ENCODE measurements around the gene KIN.
"Not testable (repeated sequence)": the region's sequence is repeated elsewhere in the genome, so short reads cannot be mapped to it uniquely, and the experiment has no call there.

The KIN gene

DNA sequence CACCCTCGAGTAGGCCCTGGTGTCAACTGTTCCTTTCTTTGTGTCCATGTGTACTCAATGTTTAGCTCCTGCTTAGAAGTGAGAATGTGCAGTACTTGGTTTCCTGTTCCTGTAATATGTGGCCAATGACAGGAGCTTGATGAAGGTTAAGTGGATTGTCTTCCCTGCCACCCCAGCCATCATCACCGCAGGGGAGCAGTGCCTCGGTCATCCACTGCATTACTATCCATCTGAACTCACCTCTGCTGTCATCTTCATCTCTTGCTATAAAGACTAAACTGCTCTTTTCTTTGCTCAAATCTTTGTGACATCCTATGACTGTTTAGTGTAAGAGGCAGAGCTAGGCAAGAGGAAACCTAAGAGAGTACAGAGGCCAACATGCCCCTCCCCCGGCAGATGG, 69.1 kb downstream of the KIN start:
- no peaks in the 10 kb centered on the region for H3K9me3 ChIP-seq (ENCODE audit: insufficient read depth, low read depth, low read length)
- H3K27me3 ChIP-seq (ENCODE audit: insufficient read depth, low read length): no peaks in the 10 kb centered on the region; the same call in 1 of the 2 replicates
- H3K9ac ChIP-seq (ENCODE audit: low read depth, low read length): no peak overlapping the region
- H3K4me1 ChIP-seq (ENCODE audit: insufficient read depth, low read length): no peaks in the 10 kb centered on the region
- no peaks in the 10 kb centered on the region for H3K36me3 ChIP-seq (ENCODE audit: insufficient read depth, low read depth, low read length)
- no peak overlapping the region for H3K4me3 ChIP-seq (ENCODE audit: low read length)
- H3K27ac ChIP-seq (ENCODE audit: low read length): no peak overlapping the region

DNA sequence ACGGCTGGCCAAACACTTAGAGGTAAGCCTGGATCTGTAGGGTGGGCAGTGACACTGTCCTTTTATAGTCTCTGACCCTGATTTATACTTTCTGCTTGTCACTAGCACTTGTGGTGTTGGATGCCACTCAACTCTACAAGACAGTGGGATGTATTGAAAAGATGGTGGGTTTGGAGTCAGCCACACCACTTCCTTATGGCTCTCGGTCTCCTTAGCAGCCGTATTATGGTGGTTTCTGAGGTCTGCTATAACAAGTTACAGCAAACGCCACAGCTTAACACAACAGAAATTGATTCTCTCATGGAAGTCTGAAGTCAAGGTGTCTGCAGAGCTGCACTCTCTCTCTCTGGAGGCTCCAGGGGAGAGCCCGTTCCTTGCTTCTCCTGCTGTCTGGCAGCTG, 70.0 kb downstream of the KIN start:
- Histone ChIP-seq H3K27ac (ENCODE audit: low read length) (no peak overlapping the region), H3K36me3 (ENCODE audit: insufficient read depth, low read depth, low read length) (no peaks in the 10 kb centered on the region), H3K9me3 (ENCODE audit: insufficient read depth, low read depth, low read length) (no peaks in the 10 kb centered on the region), H3K27me3 (ENCODE audit: insufficient read depth, low read length) (no peaks in the 10 kb centered on the region; the same call in 1 of the 2 replicates), H3K9ac (ENCODE audit: low read depth, low read length) (no peak overlapping the region), H3K4me1 (ENCODE audit: insufficient read depth, low read length) (no peaks in the 10 kb centered on the region), H3K4me3 (ENCODE audit: low read length) (no peak overlapping the region)

DNA sequence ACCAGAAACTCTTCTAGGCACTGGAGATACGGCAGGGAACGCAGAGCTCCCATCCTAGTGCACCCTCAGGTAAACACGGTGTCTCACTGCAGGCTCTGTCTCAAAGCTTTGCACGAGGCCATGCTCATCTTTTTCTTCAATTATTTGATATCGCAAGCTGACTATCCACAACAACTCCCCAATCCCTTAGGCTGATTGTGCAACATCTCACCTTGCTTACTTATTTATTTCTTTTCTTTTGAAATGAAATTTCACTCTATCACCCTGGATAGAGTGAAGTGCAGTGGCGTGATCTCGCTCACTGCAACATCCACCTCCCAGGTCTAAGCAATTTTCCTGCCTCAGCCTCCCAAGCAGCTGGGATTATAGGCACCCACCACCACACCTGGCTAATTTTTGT, 72.3 kb downstream of the KIN start:
- Histone ChIP-seq H3K4me1 (ENCODE audit: insufficient read depth, low read length) (no peaks in the 10 kb centered on the region), H3K27ac (ENCODE audit: low read length) (no peak overlapping the region), H3K9me3 (ENCODE audit: insufficient read depth, low read depth, low read length) (no peaks in the 10 kb centered on the region), H3K9ac (ENCODE audit: low read depth, low read length) (no peak overlapping the region), H3K4me3 (ENCODE audit: low read length) (no peak overlapping the region), H3K36me3 (ENCODE audit: insufficient read depth, low read depth, low read length) (no peaks in the 10 kb centered on the region), H3K27me3 (ENCODE audit: insufficient read depth, low read length) (no peaks in the 10 kb centered on the region)

DNA sequence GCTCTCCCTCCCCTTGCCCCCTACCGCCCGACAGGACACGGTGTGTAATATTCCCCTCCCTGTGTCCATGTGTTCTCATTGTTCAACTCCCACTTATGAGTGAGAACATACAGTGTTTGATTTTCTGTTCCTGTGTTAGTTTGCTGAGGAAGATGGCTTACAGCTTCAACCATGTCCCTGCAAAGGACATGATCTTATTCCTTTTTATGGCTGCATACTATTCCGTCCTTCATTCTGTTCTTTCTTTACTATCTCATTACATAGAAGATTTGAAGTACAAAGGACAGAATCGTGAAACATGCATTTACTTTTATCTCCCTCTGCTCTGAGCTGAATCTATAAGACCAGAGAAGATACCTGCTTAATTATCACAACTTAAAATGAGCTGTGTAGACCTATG, 76.7 kb downstream of the KIN start:
- not testable (repeated sequence) for H3K9me3 ChIP-seq (ENCODE audit: insufficient read depth, low read depth, low read length); H3K27me3 ChIP-seq (ENCODE audit: insufficient read depth, low read length); H3K4me3 ChIP-seq (ENCODE audit: low read length); H3K27ac ChIP-seq (ENCODE audit: low read length); H3K36me3 ChIP-seq (ENCODE audit: insufficient read depth, low read depth, low read length); H3K4me1 ChIP-seq (ENCODE audit: insufficient read depth, low read length); H3K9ac ChIP-seq (ENCODE audit: low read depth, low read length)

DNA sequence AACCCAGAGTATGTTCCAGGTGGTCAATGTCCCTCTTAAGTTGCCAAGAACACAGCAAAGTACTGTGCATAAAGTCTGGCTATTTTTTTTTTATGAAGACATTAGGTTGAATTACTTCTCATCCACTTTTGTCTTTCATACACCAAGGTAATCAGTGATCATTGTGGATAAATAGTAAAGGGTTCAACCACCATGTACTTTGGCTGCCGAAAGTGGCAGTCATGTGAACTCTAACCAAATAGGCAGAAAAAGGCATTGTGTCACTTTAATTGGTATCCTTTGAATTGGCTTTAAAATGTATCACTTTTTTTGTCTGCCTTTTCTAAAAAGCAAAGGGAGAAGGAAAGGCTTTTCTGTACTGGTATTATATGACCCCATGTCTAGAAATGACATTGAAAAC, 77.3 kb downstream of the KIN start:
- H3K27me3 ChIP-seq (ENCODE audit: insufficient read depth, low read length): no peaks in the 10 kb centered on the region
- no peaks in the 10 kb centered on the region for H3K36me3 ChIP-seq (ENCODE audit: insufficient read depth, low read depth, low read length)
- no peak overlapping the region for H3K4me3 ChIP-seq (ENCODE audit: low read length)
- H3K4me1 ChIP-seq (ENCODE audit: insufficient read depth, low read length): no peaks in the 10 kb centered on the region
- H3K9me3 ChIP-seq (ENCODE audit: insufficient read depth, low read depth, low read length): no peaks in the 10 kb centered on the region
- no peak overlapping the region for H3K9ac ChIP-seq (ENCODE audit: low read depth, low read length)
- no peak overlapping the region for H3K27ac ChIP-seq (ENCODE audit: low read length)

DNA sequence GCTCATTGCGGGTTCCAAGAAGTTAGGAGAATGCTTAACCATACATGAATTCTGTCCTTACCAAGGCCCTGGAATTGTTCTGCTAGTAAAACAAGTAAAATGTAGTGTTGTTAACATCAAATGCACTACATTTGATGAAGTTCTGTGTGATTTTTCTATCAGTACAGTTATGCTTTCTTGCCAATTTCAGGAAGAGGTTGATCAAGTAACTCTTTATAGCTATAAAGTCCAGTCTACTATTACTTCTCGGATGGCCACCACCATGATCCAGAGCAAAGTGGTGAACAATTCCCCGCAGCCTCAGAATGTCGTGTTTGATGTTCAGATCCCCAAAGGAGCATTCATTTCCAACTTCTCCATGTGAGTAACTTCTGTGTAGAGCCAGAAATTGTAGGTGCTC, 79.0 kb downstream of the KIN start:
- H3K4me3 ChIP-seq (ENCODE audit: low read length): no peak overlapping the region
- H3K27ac ChIP-seq (ENCODE audit: low read length): no peak overlapping the region
- H3K9me3 ChIP-seq (ENCODE audit: insufficient read depth, low read depth, low read length): no peaks in the 10 kb centered on the region
- no peaks in the 10 kb centered on the region for H3K27me3 ChIP-seq (ENCODE audit: insufficient read depth, low read length)
- no peaks in the 10 kb centered on the region for H3K36me3 ChIP-seq (ENCODE audit: insufficient read depth, low read depth, low read length)
- H3K9ac ChIP-seq (ENCODE audit: low read depth, low read length): no peak overlapping the region
- H3K4me1 ChIP-seq (ENCODE audit: insufficient read depth, low read length): no peaks in the 10 kb centered on the region

DNA sequence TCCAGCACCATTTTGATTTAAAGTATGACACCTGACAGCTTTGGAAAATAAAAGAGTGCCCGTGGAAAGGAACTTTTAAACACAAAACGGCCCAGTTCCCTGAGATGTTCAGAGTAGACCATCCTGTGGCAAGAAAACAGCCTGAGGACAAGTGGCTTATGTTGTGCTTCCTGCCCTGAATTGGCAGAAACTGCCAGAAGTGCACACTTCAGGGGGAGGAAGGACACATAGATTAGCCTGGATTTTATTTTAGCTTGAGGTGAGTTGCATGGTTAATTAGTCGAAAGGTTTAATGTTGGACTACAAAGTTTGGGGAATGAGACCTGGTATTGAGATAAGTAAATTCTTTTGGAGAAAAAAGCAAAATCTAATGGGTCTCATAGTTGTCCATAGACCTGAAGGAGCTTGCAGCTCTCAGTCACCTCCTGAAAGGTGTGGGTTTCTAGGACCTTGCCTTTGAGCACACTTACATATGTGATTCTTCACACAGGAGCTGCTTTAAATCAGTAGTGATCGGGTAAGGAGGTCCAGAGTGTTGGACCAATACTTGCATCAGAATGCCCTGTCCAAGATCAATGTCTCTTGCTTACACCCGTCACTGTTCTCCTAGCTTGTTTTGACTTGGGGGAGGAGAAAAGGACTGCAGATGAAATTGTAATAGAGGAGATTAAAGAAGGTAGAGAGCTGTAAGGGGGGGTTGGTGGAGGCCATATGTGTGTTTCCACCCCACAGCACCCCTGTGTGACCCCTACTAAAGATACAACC, 79.8 kb downstream of the KIN start:
- H3K9me3 ChIP-seq (ENCODE audit: insufficient read depth, low read depth, low read length): no peaks in the 10 kb centered on the region
- H3K27me3 ChIP-seq (ENCODE audit: insufficient read depth, low read length): no peaks in the 10 kb centered on the region
- H3K36me3 ChIP-seq (ENCODE audit: insufficient read depth, low read depth, low read length): no peaks in the 10 kb centered on the region
- no peaks in the 10 kb centered on the region for H3K4me1 ChIP-seq (ENCODE audit: insufficient read depth, low read length)
- no peak overlapping the region for H3K27ac ChIP-seq (ENCODE audit: low read length)
- H3K9ac ChIP-seq (ENCODE audit: low read depth, low read length): no peak overlapping the region
- H3K4me3 ChIP-seq (ENCODE audit: low read length): no peak overlapping the region

DNA sequence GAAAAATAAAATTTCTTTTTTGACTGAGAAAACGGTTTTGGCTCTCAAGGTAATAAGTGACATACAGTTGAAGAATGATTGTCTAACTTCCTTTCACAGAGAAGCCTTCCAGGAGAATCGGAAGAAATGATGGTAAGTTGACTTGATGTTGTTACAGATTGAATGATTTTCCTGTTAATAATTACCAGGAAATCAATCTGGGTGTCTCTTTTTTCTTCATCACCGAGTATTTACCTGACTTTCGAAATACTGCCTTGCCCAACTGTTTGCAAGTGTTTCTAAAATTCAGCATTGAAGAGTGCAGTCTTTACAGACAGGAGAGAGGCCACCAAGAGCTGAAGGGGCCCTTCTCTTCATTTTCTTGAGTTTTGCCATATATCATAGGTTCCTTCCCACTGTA, 80.7 kb downstream of the KIN start:
- Histone ChIP-seq H3K27ac (ENCODE audit: low read length) (no peak overlapping the region), H3K27me3 (ENCODE audit: insufficient read depth, low read length) (no peaks in the 10 kb centered on the region), H3K4me1 (ENCODE audit: insufficient read depth, low read length) (no peaks in the 10 kb centered on the region), H3K4me3 (ENCODE audit: low read length) (no peak overlapping the region), H3K36me3 (ENCODE audit: insufficient read depth, low read depth, low read length) (no peaks in the 10 kb centered on the region), H3K9ac (ENCODE audit: low read depth, low read length) (no peak overlapping the region), H3K9me3 (ENCODE audit: insufficient read depth, low read depth, low read length) (no peaks in the 10 kb centered on the region)

DNA sequence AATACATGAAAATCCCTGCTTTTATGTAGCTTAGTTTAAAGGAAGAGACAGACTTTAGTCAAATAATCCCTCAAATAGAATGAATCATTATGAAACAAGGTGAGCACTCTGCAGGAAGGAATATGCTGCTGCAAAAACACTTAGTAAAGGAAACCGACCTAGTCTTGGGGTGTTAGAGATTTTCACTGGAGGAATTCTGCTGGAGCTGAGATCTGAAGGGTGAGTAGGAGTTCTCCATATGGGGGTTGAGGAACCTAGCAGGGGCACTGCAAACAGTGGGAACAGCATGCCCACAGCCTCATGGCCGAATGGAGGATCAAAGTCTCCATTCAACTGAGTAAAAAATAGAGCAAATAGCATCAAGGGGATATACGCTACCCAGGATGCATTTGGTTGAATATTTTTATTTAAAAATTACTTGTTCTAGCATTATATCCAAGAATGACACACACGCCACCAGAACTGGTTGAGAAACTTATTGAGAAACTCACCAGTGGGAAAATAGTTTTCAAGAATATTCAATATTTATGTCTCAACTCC, 81.2 kb downstream of the KIN start:
- Histone ChIP-seq H3K27ac (ENCODE audit: low read length) (no peak overlapping the region), H3K36me3 (ENCODE audit: insufficient read depth, low read depth, low read length) (no peaks in the 10 kb centered on the region), H3K27me3 (ENCODE audit: insufficient read depth, low read length) (no peaks in the 10 kb centered on the region), H3K4me1 (ENCODE audit: insufficient read depth, low read length) (no peaks in the 10 kb centered on the region), H3K4me3 (ENCODE audit: low read length) (no peak overlapping the region), H3K9me3 (ENCODE audit: insufficient read depth, low read depth, low read length) (no peaks in the 10 kb centered on the region), H3K9ac (ENCODE audit: low read depth, low read length) (no peak overlapping the region)

DNA sequence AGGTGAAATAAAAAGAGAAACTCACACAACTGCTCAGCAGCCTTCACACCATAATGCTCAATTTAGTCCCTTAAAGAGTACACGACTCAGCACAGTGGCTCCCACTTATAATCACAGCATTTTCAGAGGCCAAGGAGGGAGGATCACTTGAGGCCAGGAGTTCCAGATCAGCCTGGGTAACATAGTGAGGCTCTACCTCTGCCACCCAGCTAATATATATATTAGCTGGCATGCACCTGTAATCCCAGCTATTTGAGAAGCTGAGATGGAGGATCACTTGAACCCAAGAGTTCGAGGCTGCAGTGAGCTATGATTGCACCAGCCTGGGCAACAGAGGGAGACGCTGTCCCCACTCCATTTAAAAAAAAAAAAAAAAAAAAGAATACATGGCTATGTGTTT, 82.5 kb downstream of the KIN start:
- H3K36me3 ChIP-seq (ENCODE audit: insufficient read depth, low read depth, low read length): no peaks in the 10 kb centered on the region
- no peaks in the 10 kb centered on the region for H3K9me3 ChIP-seq (ENCODE audit: insufficient read depth, low read depth, low read length)
- no peak overlapping the region for H3K9ac ChIP-seq (ENCODE audit: low read depth, low read length)
- no peaks in the 10 kb centered on the region for H3K4me1 ChIP-seq (ENCODE audit: insufficient read depth, low read length)
- H3K27ac ChIP-seq (ENCODE audit: low read length): no peak overlapping the region
- no peaks in the 10 kb centered on the region for H3K27me3 ChIP-seq (ENCODE audit: insufficient read depth, low read length)
- no peak overlapping the region for H3K4me3 ChIP-seq (ENCODE audit: low read length)

DNA sequence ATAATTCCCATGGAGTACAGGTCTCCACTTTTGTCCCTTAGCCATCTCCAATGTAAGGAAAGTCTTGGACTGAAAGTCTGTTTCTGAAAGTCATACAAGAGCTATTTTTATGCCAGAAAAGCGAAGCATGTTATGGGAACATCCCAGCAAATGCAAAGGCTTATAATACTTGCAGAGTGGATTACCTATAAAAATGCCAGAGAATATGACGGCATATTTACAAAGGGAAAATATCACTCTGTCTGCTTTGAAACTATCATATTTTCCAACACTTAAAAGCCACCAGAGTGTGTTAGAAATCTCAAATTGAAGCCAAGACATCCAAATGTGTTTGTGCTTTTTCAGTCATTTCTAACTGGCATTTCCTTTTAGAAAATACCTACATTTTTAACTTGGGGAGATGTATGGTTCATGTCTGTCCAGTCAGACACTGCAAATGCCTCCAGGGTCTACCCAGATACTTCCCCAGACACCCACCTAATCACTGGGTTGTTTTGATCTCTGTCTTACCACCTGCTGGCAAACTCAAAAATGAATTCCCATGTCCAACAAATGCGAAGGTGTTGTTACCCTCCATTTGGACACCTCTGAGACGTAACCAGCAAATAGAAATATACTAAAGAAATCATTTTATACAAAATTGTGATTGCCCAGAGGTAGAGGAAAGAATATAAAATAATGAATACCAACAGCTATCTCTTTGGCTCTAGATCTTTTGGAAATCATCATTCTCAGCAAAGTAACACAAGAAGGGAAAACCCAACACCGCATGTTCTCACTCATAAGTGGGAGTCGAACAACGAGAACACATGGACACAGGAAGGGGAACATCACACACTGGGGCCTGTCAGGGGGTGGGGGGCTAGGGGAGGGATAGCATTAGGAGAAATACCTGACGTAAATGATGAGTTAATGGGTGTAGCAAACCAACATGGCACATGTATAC, 83.4 kb downstream of the KIN start:
- Histone ChIP-seq H3K27me3 (ENCODE audit: insufficient read depth, low read length) (no peaks in the 10 kb centered on the region), H3K4me1 (ENCODE audit: insufficient read depth, low read length) (no peaks in the 10 kb centered on the region), H3K9me3 (ENCODE audit: insufficient read depth, low read depth, low read length) (no peaks in the 10 kb centered on the region), H3K4me3 (ENCODE audit: low read length) (no peak overlapping the region), H3K9ac (ENCODE audit: low read depth, low read length) (no peak overlapping the region), H3K36me3 (ENCODE audit: insufficient read depth, low read depth, low read length) (no peaks in the 10 kb centered on the region), H3K27ac (ENCODE audit: low read length) (no peak overlapping the region)

DNA sequence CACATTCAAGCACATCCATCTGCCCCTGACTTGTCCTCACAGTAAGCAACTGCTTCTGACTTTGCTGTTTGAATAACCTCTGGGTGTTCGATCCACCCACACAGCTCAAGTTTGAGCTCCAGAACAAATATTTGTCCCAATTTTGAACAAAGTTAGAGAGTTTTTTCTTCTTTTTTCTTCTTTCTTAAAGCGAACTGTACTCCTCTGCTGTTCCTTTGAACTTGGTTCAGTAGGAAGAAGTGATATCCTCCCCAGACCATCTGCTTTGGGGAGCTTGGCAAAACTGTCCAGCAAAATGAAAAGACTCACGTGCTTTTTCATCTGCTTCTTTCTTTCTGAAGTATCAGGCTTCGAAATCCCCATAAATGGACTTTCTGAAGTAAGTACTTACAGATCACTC, 84.7 kb downstream of the KIN start, which contains the start of gene ITIH2:
Gene ITIH2, plus strand, starts transcription at position 177 of the 400 bp plus-strand sequence. Its CDS starts 119 bp downstream, at position 296.
- Histone ChIP-seq H3K9ac (ENCODE audit: low read depth, low read length) (no peak within 1 kb of the TSS), H3K27ac (ENCODE audit: low read length) (no peak within 1 kb of the TSS), H3K4me1 (ENCODE audit: insufficient read depth, low read length) (no peaks in the 10 kb centered on the region), H3K36me3 (ENCODE audit: insufficient read depth, low read depth, low read length) (no peaks in the 10 kb centered on the region), H3K27me3 (ENCODE audit: insufficient read depth, low read length) (no peaks in the 10 kb centered on the region), H3K9me3 (ENCODE audit: insufficient read depth, low read depth, low read length) (no peaks in the 10 kb centered on the region), H3K4me3 (ENCODE audit: low read length) (no peak within 1 kb of the TSS)

Data from iPS-20b (cell line).